Endodermal cell (in vitro differentiated cells): ENCODE measurements around the gene GAREM2. TPM values are rescaled to one million over a fixed set of nuclear protein-coding genes. Genes with fewer than 3 reads are reported as not detected.

ENCODE experiments used
- DNase-seq: peaks from one replicate; pipeline ENCODE4 v3.0.0-alpha.2; 2017
- H3K27ac ChIP-seq: 2 replicates; pipeline ENCODE4 v1.5.1; 2013; ENCODE audit warnings: mild to moderate bottlenecking, low read depth, low read length, moderate library complexity
- H3K27me3 ChIP-seq: 2 replicates; pipeline ENCODE4 v1.6.1; 2013; ENCODE audit warnings: mild to moderate bottlenecking, low read length, moderate library complexity; ENCODE audit not compliant: insufficient read depth, control insufficient read depth, poor library complexity, severe bottlenecking
- H3K36me3 ChIP-seq: 2 replicates; pipeline ENCODE4 v1.7.0; 2013; ENCODE audit warnings: mild to moderate bottlenecking, low read length, moderate library complexity; ENCODE audit not compliant: control insufficient read depth, insufficient read depth
- H3K4me1 ChIP-seq: one replicate; pipeline ENCODE4 v1.7.0; 2013; ENCODE audit warnings: low read length; ENCODE audit not compliant: control insufficient read depth, insufficient read depth
- H3K4me3 ChIP-seq: 2 replicates; pipeline ENCODE4 v1.5.1; 2013; ENCODE audit warnings: mild to moderate bottlenecking, low read length, moderate library complexity
- H3K9ac ChIP-seq: 2 replicates; pipeline ENCODE4 v1.6.1; 2013; ENCODE audit warnings: mild to moderate bottlenecking, low read length, moderate library complexity; ENCODE audit not compliant: poor library complexity, severe bottlenecking; ENCODE audit errors: extremely low read depth
- H3K9me3 ChIP-seq: 2 replicates; pipeline ENCODE4 v1.6.1; 2013; ENCODE audit warnings: mild to moderate bottlenecking, low read length, moderate library complexity; ENCODE audit not compliant: control insufficient read depth
- H3K27ac Mint-ChIP-seq: 2 replicates; pipeline ENCODE4 v1.8.0; 2020; ENCODE audit warnings: mixed read lengths
- H3K27me3 Mint-ChIP-seq: 2 replicates; pipeline ENCODE4 v1.8.0; 2021; ENCODE audit warnings: mild to moderate bottlenecking, mixed read lengths; ENCODE audit not compliant: insufficient read depth
- H3K36me3 Mint-ChIP-seq: 2 replicates; pipeline ENCODE4 v1.8.0; 2020; ENCODE audit warnings: low read depth, mixed read lengths
- H3K4me1 Mint-ChIP-seq: 2 replicates; pipeline ENCODE4 v1.8.0; 2020; ENCODE audit warnings: mixed read lengths
- H3K4me3 Mint-ChIP-seq: 2 replicates; pipeline ENCODE4 v1.8.0; 2020; ENCODE audit warnings: mild to moderate bottlenecking, moderate library complexity, mixed read lengths
- H3K9me3 Mint-ChIP-seq: 2 replicates; pipeline ENCODE4 v1.8.0; 2020; ENCODE audit warnings: mild to moderate bottlenecking, mixed read lengths
- CTCF ChIP-seq: fragments of 200-600 bp; sonication (generic); conservative IDR thresholded peaks from 2 replicates; pipeline ENCODE4 v1.5.0; 2021; ENCODE audit warnings: antibody characterized with exemption, mild to moderate bottlenecking
- WGBS, 2 experiments: methylation state at CpG; one replicate each; pipeline versions ENCODE4 v1.1.5 to v1.1.7; 2013; ENCODE audit warnings: missing lambda C conversion rate in 2 of 2, mixed read lengths in 1 of 2; ENCODE audit not compliant: insufficient coverage in 1 of 2, insufficient read length in 1 of 2; 5-methylcytosine and 5-hydroxymethylcytosine counted together
- total RNA-seq, 2 donors: library from RNA; stranded (reverse); fragmentation: NEBNext Ultra II Directional in 1 of 2; extraction: Animal tissue kit (Norgen Biotek cat#: 25700) in 1 of 2; gene quantifications; 2 replicates in 1 of 2; 3 replicates in 1 of 2; pipeline ENCODE4 v1.2.1, GENCODE V29; 2021

The GAREM2 gene
- total RNA-seq, 2 donors from 2014 or later = 6.0 to 8.1 TPM

DNA sequence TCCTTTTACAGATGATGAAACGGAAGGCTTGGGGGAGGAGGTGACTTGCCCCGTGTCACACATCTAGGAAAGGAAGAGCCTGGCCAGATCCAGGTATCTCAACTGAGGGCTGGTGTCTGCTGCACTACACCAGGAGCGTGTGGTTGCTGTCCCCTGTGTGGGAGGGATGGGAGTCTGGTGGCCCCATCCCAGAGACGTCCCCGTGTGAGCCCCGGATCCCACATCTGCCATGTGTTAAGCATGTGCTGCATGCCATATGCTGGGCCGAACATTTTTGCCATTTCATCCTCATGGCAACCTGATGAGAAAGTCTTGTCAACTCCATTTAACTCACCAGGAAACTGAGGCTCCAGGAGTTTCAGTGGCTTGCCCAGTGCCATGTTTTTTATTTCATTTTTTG is 4.2 kb downstream of the GAREM2 start:
- Histone ChIP-seq H3K27me3 (peaks cover 21% of the 10 kb centered on the region), H3K4me3 (no peak overlapping the region)

DNA sequence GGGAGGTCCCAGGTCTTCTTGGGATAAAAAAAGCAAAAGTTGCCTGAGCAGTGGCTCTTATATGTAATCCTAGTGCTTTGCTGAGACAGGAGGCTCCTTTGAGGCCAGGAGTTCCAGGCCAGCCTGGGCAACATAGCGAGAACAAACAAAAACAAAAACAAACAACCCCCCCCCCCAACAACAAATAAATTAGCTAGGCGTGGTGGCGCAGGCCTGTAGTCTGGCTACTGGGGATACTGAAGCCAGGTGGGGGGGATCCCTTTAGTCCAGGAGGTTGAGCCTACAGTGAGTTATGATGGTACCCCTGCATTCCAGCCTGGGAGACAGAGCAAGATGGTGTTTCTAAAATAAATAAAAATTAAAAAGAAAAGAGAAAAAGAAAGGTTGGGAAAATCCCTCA is 5.4 kb downstream of the GAREM2 start:
- Mint-ChIP-seq H3K36me3 (no peaks in the 10 kb centered on the region), H3K4me3 (peak overlapping the region; percentile 66), H3K27ac (no peak overlapping the region), H3K9me3 (no peaks in the 10 kb centered on the region), H3K4me1 (peaks cover 9% of the 10 kb centered on the region), H3K27me3 (peaks cover 59% of the 10 kb centered on the region)
- WGBS, 2 experiments = 93% methylated on average over 2 of the region's 3 CpGs; no CpG with 5 or more reads in 1 of the 2 experiments
- no peak for TF ChIP-seq CTCF
- Histone ChIP-seq H3K4me1 (no peaks in the 10 kb centered on the region), H3K9me3 (no peaks in the 10 kb centered on the region), H3K36me3 (no peaks in the 10 kb centered on the region), H3K9ac (no peak overlapping the region), H3K27ac (no peak overlapping the region), H3K27me3 (peaks cover 23% of the 10 kb centered on the region), H3K4me3 (no peak overlapping the region)
- DNase-seq = no peak

More for the DNA sequence above, 4.2 kb downstream of the GAREM2 start:
- Mint-ChIP-seq H3K27me3 (peaks cover 51% of the 10 kb centered on the region), H3K4me3 (no peak overlapping the region), H3K9me3 (no peaks in the 10 kb centered on the region), H3K4me1 (peaks cover 9% of the 10 kb centered on the region), H3K36me3 (no peaks in the 10 kb centered on the region), H3K27ac (no peak overlapping the region)
- WGBS, 2 experiments = 93 to 96% methylated on average over 6 to 7 of the region's 7 CpGs
- no peak for TF ChIP-seq CTCF
- Histone ChIP-seq H3K9me3 (no peaks in the 10 kb centered on the region), H3K36me3 (no peaks in the 10 kb centered on the region), H3K27ac (no peak overlapping the region), H3K4me1 (no peaks in the 10 kb centered on the region), H3K9ac (no peak overlapping the region)
- peak; percentile 39 for DNase-seq

GRCh38 chr2:26178746-26179436 is 6.0 kb downstream of the GAREM2 start:
- H3K9ac ChIP-seq = no peak overlapping the region
- peaks cover 23% of the 10 kb centered on the region for H3K27me3 ChIP-seq
- Mint-ChIP-seq H3K36me3 (no peaks in the 10 kb centered on the region), H3K9me3 (no peaks in the 10 kb centered on the region), H3K4me3 (peak overlapping the region; percentile 66), H3K27me3 (peaks cover 62% of the 10 kb centered on the region), H3K27ac (no peak overlapping the region), H3K4me1 (peaks cover 9% of the 10 kb centered on the region)
- H3K9me3 ChIP-seq = no peaks in the 10 kb centered on the region
- 9 to 12% methylated on average over 18 to 48 of the region's 48 CpGs for WGBS, 2 experiments
- H3K4me1 ChIP-seq = no peaks in the 10 kb centered on the region
- peak overlapping the region; percentile 68 for H3K4me3 ChIP-seq
- peak overlapping the region; percentile 68 for H3K27ac ChIP-seq
- no peak for TF ChIP-seq CTCF
- H3K36me3 ChIP-seq = no peaks in the 10 kb centered on the region
- peak; percentile 88 for DNase-seq
